ENCODE results near the gene OR2V2.
"Not testable (repeated sequence)": the region's sequence is repeated elsewhere in the genome, so short reads cannot be mapped to it uniquely, and the experiment has no call there.

The OR2V2 gene, protein sequence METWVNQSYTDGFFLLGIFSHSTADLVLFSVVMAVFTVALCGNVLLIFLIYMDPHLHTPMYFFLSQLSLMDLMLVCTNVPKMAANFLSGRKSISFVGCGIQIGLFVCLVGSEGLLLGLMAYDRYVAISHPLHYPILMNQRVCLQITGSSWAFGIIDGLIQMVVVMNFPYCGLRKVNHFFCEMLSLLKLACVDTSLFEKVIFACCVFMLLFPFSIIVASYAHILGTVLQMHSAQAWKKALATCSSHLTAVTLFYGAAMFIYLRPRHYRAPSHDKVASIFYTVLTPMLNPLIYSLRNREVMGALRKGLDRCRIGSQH

DNA sequence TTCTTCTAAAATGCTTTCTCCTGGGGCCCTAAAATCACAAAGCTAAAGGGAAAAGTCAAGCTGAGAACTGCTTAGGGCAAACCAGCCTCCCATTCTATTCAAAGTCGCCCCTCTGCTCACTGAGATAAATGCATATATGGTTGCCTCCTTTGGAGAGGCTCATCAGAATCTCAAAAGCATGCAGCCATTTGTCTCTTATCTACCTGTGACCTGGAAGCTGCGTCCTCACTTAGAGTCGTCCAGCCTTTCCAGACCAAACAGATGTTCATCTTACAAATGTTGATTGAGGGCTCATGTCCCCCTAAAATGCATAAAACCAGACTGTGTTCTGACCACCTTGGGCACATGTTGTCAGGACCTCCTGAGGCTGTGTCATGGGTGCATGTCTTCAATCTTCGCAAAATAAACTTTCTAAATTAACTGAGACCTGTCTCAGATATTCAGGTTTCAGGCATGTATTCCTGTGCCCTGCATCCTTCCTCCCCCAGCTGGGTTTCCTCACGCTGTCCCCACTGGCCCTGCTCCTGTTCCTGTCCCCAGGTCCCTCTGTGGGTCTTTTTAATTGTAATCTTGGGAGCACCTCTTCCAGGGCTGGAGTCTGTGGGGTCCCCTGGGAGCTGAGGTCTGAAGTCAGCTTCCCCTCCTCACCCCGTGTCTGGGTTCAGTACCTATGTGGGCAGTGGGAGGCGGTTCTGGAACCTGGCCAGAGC, at the start of gene OR2V2:
TSS of gene OR2V2 (plus strand) at position 660 of the 710 bp plus-strand sequence. CDS start 7,357 bp downstream, outside the sequence.
- not testable (repeated sequence) for H3K4me3 ChIP-seq (ENCODE audit: low read depth, low read length)

DNA sequence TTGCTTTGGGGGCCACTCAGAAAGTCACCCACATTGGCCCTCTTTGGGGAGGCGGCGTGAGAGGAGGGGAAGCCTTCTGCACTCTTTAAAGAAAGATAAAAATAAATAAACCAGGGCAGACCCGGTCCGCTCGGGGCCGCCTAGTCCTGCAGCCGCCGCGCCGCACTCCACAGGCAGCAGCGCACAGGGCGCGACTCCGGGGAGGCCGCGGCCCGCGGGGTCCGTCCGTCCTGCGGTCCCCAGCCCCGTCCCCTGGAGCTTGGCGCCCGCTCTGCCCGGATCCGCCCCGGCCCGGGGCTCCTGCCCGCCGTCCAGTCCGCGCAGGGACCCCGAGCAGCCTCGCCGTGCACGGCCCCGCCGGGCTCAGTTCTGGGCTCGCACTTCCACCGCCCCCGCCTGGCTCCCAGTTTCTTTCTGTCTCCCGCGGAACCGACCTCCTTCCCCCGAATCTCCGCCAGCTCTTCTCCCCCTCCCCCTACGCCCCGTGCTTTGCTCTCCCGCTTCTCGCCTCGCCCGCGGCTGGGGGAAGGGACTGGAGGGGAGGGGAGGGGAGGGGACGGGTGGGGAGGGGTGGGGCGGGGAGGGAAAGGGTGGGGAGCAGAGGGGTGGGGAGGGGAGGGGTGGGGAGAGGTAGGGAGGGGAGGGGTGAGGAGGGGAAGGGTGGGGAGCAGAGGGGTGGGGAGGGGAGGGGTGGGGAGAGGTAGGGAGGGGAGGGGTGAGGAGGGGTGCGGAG, 49.5 kb upstream of the OR2V2 start:
- H3K4me3 ChIP-seq (ENCODE audit: low read depth, low read length): not testable (repeated sequence)

- H3K4me3 ChIP-seq (ENCODE audit: low read depth, low read length): no peak overlapping the region
Measured at GRCh38 chr5:181098762-181099601, 48.4 kb upstream of the OR2V2 start.

DNA sequence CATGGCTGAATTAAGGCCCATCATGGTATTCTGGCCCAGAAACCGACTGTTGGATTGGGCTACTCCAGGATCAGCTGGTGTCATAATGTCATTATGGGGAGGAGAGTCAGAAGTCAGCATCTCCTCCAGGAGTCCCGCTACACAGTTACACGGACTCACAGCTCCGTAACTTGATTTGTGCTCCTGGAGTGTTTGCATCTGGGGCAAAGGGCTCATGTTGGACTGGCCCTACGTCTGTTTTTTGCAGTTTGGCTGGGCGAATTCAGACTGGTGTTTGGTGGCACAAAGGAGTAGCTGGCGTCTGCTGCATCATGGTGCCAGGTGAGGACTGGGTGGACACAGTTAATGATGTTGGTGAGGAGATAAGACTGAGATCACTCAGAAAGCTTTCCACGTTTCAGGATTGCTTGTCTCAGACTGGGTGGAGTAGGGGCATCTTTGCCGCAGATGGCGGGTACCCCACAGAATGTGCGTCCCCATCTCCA, 47.7 kb upstream of the OR2V2 start:
- H3K4me3 ChIP-seq (ENCODE audit: low read depth, low read length): no peak overlapping the region

GRCh38 chr5:181100121-181100875, 47.1 kb upstream of the OR2V2 start:
- peak overlapping the region; percentile 30 for H3K4me3 ChIP-seq (ENCODE audit: low read depth, low read length)

DNA sequence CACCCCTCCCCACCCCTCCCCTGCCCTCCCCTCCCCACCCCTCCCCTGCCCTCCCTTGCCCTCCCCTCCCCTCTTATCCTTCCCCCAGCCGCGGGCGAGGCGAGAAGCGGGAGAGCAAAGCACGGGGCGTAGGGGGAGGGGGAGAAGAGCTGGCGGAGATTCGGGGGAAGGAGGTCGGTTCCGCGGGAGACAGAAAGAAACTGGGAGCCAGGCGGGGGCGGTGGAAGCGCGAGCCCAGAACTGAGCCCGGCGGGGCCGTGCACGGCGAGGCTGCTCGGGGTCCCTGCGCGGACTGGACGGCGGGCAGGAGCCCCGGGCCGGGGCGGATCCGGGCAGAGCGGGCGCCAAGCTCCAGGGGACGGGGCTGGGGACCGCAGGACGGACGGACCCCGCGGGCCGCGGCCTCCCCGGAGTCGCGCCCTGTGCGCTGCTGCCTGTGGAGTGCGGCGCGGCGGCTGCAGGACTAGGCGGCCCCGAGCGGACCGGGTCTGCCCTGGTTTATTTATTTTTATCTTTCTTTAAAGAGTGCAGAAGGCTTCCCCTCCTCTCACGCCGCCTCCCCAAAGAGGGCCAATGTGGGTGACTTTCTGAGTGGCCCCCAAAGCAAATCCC, 46.2 kb upstream of the OR2V2 start:
- H3K4me3 ChIP-seq (ENCODE audit: low read depth, low read length): peak overlapping the region; percentile 13

DNA sequence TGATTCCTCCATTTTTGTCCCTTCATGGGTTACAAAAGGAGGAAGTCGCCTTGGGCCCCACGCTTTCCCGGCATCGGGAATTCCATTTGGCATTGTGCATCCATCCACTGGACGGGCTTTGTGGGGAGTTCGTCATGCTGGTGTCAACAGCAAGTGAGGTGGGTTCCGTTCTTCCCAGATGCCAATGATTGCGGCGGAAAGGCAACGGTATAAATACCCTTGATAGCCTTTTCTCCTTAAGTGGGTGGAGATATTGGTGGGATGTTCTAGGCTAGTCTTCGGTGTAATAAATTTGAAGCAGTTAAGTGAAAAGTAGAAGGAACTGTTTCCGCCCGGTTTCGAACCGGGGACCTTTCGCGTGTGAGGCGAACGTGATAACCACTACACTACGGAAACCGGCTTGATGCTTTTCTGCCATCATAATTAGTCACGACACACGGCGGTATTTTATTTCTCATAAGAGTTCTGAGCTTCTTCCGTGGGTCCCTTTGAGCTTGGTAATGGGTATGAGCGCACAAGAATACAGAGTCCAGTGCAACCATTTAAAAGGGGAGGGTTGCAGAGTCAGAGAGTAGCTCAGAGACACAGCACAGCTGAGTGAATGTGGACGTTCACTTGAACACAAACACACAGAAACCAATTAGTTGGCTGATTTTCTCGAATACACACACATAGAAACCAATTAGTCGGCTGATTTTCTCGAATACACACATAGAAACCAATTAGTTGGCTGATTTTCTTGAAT, 45.3 kb upstream of the OR2V2 start:
- not testable (repeated sequence) for H3K4me3 ChIP-seq (ENCODE audit: low read depth, low read length)

DNA sequence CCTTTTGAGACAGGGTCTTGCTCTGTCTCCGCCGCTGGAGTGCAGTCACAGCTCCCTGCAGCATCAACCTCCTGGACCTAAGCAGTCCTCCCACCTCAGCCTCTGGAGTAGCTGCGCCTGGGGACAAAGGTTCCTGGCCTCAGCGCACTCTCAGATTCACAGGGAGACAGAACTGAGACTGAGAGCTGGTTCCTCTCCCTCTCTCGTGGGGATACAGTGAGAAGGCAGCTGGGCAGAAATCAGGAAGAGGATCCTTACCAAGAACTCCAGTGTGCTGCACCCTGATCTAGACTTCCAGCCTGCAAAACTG, 43.2 kb upstream of the OR2V2 start:
- H3K4me3 ChIP-seq (ENCODE audit: low read depth, low read length): not testable (repeated sequence)

- H3K4me3 ChIP-seq (ENCODE audit: low read depth, low read length): not testable (repeated sequence)
Measured at GRCh38 chr5:181104606-181105390, 42.6 kb upstream of the OR2V2 start.

GRCh38 chr5:181105391-181106025, 41.9 kb upstream of the OR2V2 start:
- no peak overlapping the region for H3K4me3 ChIP-seq (ENCODE audit: low read depth, low read length)

- H3K4me3 ChIP-seq (ENCODE audit: low read depth, low read length): no peak overlapping the region
Measured at GRCh38 chr5:181107699-181108098, 39.7 kb upstream of the OR2V2 start.

GRCh38 chr5:181108578-181109165, 38.7 kb upstream of the OR2V2 start:
- H3K4me3 ChIP-seq (ENCODE audit: low read depth, low read length): no peak overlapping the region

DNA sequence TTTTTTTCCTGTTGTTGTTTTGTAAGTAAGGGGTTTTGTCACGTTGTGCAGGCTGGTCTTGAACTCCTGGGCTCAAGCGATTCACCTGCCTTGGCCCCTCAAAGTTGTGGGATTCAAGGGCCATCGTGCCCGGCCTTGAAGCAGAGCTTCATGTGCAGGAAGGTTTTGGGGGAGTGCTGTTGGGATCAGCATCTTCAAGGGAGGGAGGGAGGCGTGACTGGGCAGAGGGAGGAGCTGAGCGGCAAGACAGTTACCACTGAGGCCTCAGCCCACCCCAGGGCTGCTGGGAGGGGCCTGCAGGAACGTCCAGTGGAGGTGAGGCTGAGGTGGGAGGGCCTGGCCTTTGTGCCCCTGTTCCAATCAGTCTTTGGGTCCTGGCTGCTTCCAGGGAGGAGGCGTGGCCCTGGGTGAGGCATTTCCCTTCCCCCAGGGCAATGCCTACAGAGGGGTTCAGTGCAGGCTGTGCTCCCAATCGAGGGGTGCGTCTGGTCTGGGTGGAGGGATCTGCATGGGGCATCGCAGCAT, 37.8 kb upstream of the OR2V2 start:
- H3K4me3 ChIP-seq (ENCODE audit: low read depth, low read length): no peak overlapping the region

- H3K4me3 ChIP-seq (ENCODE audit: low read depth, low read length): no peak overlapping the region
Measured at GRCh38 chr5:181111010-181111409, 36.4 kb upstream of the OR2V2 start.

DNA sequence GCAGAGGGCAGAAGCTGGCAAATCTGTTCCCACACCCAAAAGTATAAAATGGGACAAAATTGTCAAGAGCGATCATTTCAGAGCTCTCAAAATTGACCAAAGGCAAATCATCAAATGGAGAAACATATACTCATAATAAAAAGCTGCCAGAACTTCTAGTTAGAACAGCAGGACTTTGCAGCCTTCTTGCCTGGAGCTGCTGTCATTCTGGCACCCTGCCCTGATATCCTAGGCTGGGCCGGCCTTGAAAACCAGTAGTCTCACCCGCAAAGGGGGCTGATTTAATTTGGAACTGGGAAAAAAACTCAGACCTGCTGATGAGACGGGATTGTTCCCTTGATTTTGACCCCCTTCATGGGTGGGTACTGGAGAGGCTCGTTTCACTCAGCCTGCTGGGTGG, 34.9 kb upstream of the OR2V2 start:
- H3K4me3 ChIP-seq (ENCODE audit: low read depth, low read length): no peak overlapping the region

GRCh38 chr5:181113572-181113971, 33.8 kb upstream of the OR2V2 start:
- not testable (repeated sequence) for H3K4me3 ChIP-seq (ENCODE audit: low read depth, low read length)

- peak overlapping the region; percentile 9 for H3K4me3 ChIP-seq (ENCODE audit: low read depth, low read length)
Measured at GRCh38 chr5:181114284-181114843, 33.0 kb upstream of the OR2V2 start.

Measured in iPS-11a (cell line).